GM23248 (cell line): ENCODE measurements around the gene TTC39B.

Experiments used
- EZH2 ChIP-seq: fragments of 200-600 bp; sonication (generic); IDR thresholded peaks from 2 replicates; pipeline ENCODE4 v1.6.1; 2018; ENCODE audit warnings: antibody characterized with exemption, mild to moderate bottlenecking; ENCODE audit not compliant: insufficient read depth, poor library complexity, severe bottlenecking
- EZH2phosphoT487 ChIP-seq: fragments of 200-600 bp; sonication (generic); IDR thresholded peaks from 2 replicates; pipeline ENCODE4 v1.6.1; 2018; ENCODE audit warnings: antibody characterized with exemption, moderate library complexity, mild to moderate bottlenecking, low read depth; ENCODE audit not compliant: insufficient read depth

DNA sequence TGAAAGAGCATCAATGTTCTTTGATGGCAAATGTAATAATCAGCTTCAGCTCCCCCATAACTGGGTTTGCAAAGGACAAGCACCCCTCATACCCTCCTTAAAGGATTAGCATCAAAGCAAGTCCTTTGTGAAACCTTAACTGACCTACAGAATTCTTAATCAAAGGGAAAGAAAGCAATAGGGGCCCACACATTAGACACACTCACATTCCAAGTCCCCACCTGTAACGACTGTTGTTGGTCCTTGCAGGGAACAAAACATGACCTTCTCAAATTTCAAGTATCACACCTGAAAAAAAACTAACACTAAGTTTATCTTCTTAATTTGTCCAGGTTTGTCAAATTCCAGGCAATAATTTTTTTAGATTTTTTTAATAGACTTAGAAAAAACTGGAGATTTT is 32.6 kb downstream of the TTC39B start:
- no peak for TF ChIP-seq EZH2phosphoT487
- no peak for TF ChIP-seq EZH2
